ENCODE results near the gene PCNP. TPM values are rescaled to one million over a fixed set of nuclear protein-coding genes. Genes with fewer than 3 reads are reported as not detected.
A peak's percentile ranks its signal among the peaks of the same experiment; 100 is the strongest.

PCNP gene, protein sequence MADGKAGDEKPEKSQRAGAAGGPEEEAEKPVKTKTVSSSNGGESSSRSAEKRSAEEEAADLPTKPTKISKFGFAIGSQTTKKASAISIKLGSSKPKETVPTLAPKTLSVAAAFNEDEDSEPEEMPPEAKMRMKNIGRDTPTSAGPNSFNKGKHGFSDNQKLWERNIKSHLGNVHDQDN
- 100 to 1,000 TPM; 104 to 126 (median 117) TPM for total RNA-seq

DNA sequence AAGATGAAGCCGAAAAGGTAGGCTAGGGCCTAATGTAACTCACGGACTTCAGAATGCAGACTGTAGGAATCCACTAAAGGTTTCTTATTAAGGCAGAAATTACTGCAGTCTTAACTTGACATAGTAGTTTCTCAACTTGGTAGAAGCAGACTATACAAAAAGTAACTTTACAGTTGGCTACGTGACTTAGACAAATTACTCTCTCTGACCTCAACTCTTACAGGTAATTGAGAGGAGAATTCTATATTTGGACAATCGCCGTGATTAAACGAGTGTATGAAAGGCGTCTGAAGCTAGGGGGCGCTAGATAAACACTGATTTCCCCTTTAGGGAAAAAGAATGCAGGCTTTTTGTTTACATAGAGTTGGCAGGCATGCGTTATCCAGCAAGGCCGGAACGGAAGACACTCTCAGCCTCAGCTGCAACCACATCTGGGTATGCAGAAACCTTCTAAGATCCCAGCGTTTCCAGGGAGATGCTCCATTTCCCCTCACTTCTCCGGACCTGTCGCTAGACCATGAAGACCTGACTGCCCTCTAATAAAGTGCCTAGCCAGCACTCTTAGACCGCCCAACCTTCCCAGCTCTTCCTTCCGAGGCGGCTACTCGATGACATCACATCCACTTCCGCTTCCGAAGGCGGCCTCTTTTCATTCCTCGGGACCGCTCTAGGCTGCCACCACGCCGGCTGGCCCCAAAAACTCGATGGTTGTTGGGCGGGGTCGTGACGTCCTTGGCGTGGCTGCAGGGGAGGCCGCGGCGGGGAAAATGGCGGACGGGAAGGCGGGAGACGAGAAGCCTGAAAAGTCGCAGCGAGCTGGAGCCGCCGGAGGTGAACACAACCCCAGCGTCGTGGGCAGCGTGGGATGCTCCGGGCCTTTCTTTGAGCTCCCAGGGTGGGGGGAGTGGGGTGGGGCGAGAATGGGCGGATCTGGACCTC, at the start of gene PCNP:
Gene PCNP (plus strand): TSS at position 732 of the 939 bp plus-strand sequence. CDS start 36 bp downstream, at position 768.
- WGBS, 2 donors, result 2 to 3% methylated on average over 39 to 47 of the region's 47 CpGs
- H3K36me3 ChIP-seq, result peaks cover 0 to 15% (median 0%) of the 10 kb centered on the region in 3 donors

DNA sequence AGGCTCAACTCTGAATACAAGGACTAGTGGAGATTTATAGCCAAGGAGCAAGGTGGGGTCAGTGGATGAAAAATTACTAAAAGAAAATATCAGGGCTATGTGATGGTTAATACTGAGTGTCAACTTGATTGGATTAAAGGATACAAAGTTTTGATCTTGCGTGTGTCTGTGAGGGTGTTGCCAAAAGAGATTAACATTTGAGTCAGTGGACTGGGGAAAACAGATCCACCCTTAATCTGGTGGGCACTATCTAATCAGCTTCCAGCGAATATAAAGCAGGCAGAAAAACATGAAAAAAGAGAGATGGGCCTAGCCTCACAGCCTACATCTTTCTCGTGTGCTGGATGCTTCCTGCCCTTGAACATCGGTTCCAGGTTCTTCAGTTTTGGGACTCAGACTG, 46.5 kb upstream of the PCNP start:
- DNase-seq (ENCODE audit: low spot score in 2 of 2), result no peak
- H3K36me3 ChIP-seq, result no peaks in the 10 kb centered on the region
- H3K27ac ChIP-seq, result no peak overlapping the region
- H3K4me1 ChIP-seq, result no peaks in the 10 kb centered on the region
- no peak for TF ChIP-seq POLR2A (IDR thresholded peaks at IDR 0.05)
- no peak for TF ChIP-seq CTCF (IDR thresholded peaks at IDR 0.05)
- no peak for TF ChIP-seq EP300 (IDR thresholded peaks at IDR 0.05)
- 87% methylated on average over 4 of the region's 4 CpGs for WGBS, 2 donors
- H3K27me3 ChIP-seq, result no peaks in the 10 kb centered on the region
- peaks cover 0 to 13% (median 0%) of the 10 kb centered on the region in 4 donors for H3K9me3 ChIP-seq
- H3K4me3 ChIP-seq, result no peak overlapping the region

More for the DNA sequence above, at the start of gene PCNP:
- Histone ChIP-seq H3K27ac (peak within 1 kb of the TSS; percentile 96 to 99 (median 99)), H3K9me3 (no peaks in the 10 kb centered on the region), H3K27me3 (no peaks in the 10 kb centered on the region), H3K4me3 (peak within 1 kb of the TSS; percentile 86 to 99 (median 94)), H3K4me1 (peaks cover 0 to 47% (median 26%) of the 10 kb centered on the region in 4 donors)
- TF ChIP-seq POLR2A (IDR thresholded peaks at IDR 0.05), result peak; percentile 60 to 84
- peak; percentile 80 to 97 for TF ChIP-seq EP300 (IDR thresholded peaks at IDR 0.05)
- peak; percentile 80 to 93 (median 86) for TF ChIP-seq CTCF (IDR thresholded peaks at IDR 0.05)
- DNase-seq (ENCODE audit: low spot score in 2 of 2), result peak; percentile 97 to 99

DNA sequence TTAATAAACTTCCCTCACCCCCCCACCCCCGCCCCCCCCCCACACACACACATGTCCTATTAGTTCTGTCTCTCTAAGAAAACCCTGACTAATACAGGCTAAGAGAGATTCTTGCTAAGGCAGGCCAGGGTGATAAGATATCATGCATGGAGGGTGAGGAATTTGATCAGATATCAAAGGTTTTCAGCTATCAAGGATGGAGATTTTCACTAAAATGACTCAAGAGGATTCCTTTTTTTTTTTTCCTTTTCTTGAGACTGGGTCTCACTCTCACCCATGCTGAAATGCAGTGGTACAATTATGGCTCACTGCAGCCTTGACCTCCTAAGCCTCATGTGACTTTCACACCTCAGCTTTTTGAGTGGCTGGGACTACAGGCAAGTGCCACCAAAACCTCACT, 46.1 kb upstream of the PCNP start:
- Histone ChIP-seq H3K27me3 (no peaks in the 10 kb centered on the region), H3K27ac (no peak overlapping the region), H3K4me1 (no peaks in the 10 kb centered on the region), H3K36me3 (no peaks in the 10 kb centered on the region), H3K4me3 (no peak overlapping the region), H3K9me3 (peaks cover 0 to 13% (median 0%) of the 10 kb centered on the region in 4 donors)
- no peak for TF ChIP-seq EP300 (IDR thresholded peaks at IDR 0.05)
- TF ChIP-seq CTCF (IDR thresholded peaks at IDR 0.05), result no peak
- no peak for TF ChIP-seq POLR2A (IDR thresholded peaks at IDR 0.05)
- DNase-seq (ENCODE audit: low spot score in 2 of 2), result no peak
- WGBS, 2 donors, result 17 to 33% methylated on average over 1 of the region's 1 CpG

- TF ChIP-seq EP300 (IDR thresholded peaks at IDR 0.05), result no peak
- DNase-seq (ENCODE audit: low spot score in 2 of 2), result no peak
- H3K36me3 ChIP-seq, result no peaks in the 10 kb centered on the region
- H3K9me3 ChIP-seq, result peaks cover 0 to 8% (median 0%) of the 10 kb centered on the region in 4 donors
- H3K4me3 ChIP-seq, result no peak overlapping the region
- WGBS, 2 donors, result 74 to 84% methylated on average over 4 of the region's 4 CpGs
- H3K27ac ChIP-seq, result no peak overlapping the region
- H3K4me1 ChIP-seq, result no peaks in the 10 kb centered on the region
- H3K27me3 ChIP-seq, result no peaks in the 10 kb centered on the region
Observed at GRCh38 chr3:101529816-101530685, 43.9 kb upstream of the PCNP start.

DNA sequence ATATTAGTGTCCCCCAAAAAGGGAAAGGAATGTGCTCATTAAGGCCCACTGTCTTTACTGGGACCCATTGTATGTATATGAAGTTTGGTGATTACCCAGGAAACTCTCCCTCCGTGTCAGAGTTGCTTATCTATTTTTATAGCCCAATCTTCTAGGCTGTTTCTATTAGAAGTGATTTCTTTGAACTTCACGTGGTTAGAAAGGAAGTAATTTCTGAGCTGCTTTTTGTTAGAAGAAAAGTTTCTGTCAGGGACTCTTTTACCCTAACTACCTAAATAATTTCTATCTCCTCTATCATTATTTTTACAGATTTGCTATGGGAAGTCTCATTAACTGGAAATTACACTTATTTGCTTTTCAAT, 43.3 kb upstream of the PCNP start:
- Histone ChIP-seq H3K9me3 (peaks cover 0 to 2% (median 0%) of the 10 kb centered on the region in 4 donors), H3K27ac (no peak overlapping the region), H3K27me3 (no peaks in the 10 kb centered on the region), H3K4me1 (no peaks in the 10 kb centered on the region), H3K36me3 (no peaks in the 10 kb centered on the region), H3K4me3 (no peak overlapping the region)
- TF ChIP-seq CTCF (IDR thresholded peaks at IDR 0.05) (no peak), POLR2A (IDR thresholded peaks at IDR 0.05) (no peak), EP300 (IDR thresholded peaks at IDR 0.05) (no peak)
- no peak for DNase-seq (ENCODE audit: low spot score in 2 of 2)
- WGBS, 2 donors, result 55 to 64% methylated on average over 2 of the region's 2 CpGs

Data from tibial nerve (tissue), 4 donors.